ENCODE results near the gene ZMYND19. TPM values are rescaled to one million over a fixed set of nuclear protein-coding genes. Genes with fewer than 3 reads are reported as not detected.
A peak's percentile ranks its signal among the peaks of the same experiment; 100 is the strongest.

Gene ZMYND19
- total RNA-seq, 4 donors from 2014 or later, result 13.8 to 17.4 (median 15.8) TPM

- WGBS, 2 donors, result 20 to 26% methylated on average over 16 to 23 of the region's 58 CpGs
- TF ChIP-seq EP300 (IDR thresholded peaks at IDR 0.05) (no peak), POLR2A (IDR thresholded peaks at IDR 0.05) (no peak)
- TF ChIP-seq, protein P1, sequence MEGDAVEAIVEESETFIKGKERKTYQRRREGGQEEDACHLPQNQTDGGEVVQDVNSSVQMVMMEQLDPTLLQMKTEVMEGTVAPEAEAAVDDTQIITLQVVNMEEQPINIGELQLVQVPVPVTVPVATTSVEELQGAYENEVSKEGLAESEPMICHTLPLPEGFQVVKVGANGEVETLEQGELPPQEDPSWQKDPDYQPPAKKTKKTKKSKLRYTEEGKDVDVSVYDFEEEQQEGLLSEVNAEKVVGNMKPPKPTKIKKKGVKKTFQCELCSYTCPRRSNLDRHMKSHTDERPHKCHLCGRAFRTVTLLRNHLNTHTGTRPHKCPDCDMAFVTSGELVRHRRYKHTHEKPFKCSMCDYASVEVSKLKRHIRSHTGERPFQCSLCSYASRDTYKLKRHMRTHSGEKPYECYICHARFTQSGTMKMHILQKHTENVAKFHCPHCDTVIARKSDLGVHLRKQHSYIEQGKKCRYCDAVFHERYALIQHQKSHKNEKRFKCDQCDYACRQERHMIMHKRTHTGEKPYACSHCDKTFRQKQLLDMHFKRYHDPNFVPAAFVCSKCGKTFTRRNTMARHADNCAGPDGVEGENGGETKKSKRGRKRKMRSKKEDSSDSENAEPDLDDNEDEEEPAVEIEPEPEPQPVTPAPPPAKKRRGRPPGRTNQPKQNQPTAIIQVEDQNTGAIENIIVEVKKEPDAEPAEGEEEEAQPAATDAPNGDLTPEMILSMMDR (IDR thresholded peaks at IDR 0.05), result no peak
- no peak for DNase-seq (ENCODE audit: low spot score in 2 of 2)
- Histone ChIP-seq H3K9me3 (no peaks in the 10 kb centered on the region), H3K27me3 (no peaks in the 10 kb centered on the region), H3K4me3 (peak overlapping the region; percentile 55 to 93 (median 68)), H3K27ac (peak overlapping the region in 1 of 4 donors; percentile 76), H3K36me3 (peaks cover 0 to 40% (median 5%) of the 10 kb centered on the region in 3 donors), H3K4me1 (peaks cover 0 to 23% (median 14%) of the 10 kb centered on the region in 4 donors)
These were observed 730 bp downstream of the ZMYND19 start for GRCh38 chr9:137589441-137590122.

DNA sequence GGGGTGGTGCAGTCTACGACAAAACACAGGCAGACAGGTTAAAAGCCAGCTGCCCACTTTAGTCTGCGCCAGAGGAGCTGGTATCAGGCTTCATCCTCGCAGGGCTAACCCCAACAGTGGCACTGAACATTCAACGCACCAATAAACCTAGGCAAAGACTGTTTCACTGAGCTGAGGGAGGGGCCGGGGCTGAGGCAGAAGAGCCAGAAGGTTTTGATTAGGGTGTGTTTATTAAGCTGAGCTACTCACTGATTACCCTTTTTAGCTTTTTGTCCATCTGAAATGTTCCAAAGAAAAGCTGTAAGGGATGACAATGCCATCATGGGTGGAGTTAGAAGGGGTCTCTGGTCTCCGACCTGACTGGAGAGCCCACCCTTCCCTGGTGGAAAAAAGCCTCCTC, 1.4 kb downstream of the ZMYND19 start:
- DNase-seq (ENCODE audit: low spot score in 2 of 2), result no peak
- Histone ChIP-seq H3K4me1 (peaks cover 0 to 23% (median 14%) of the 10 kb centered on the region in 4 donors), H3K27ac (no peak overlapping the region), H3K4me3 (peak overlapping the region in 2 of 4 donors; percentile 76 to 93), H3K27me3 (no peaks in the 10 kb centered on the region), H3K9me3 (no peaks in the 10 kb centered on the region), H3K36me3 (peaks cover 0 to 47% (median 5%) of the 10 kb centered on the region in 3 donors)
- WGBS, 2 donors, result 84 to 87% methylated on average over 6 of the region's 6 CpGs
- TF ChIP-seq POLR2A (IDR thresholded peaks at IDR 0.05), result no peak
- TF ChIP-seq, protein P1 (IDR thresholded peaks at IDR 0.05), result no peak
- TF ChIP-seq EP300 (IDR thresholded peaks at IDR 0.05), result no peak

DNA sequence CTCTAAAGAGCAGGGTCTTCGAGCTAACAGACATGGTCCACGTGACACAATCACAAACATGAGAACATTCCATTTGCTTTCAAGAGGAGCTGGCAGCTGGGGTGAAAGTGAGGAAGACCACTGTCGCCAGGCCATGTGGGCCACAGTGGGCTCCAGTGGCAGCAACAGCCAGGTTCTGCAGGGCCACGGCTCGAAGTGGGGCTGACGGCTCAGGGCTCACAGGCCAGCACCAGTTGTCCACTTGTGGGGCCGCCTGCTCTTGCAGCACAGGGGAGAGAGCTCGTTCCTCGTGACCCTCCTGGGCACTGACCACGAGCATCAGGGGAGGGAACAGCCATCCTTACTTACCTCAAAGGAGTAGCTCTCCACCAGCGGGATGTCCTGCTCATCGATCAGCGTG, 2.0 kb downstream of the ZMYND19 start:
- H3K27ac ChIP-seq, result no peak overlapping the region
- H3K9me3 ChIP-seq, result no peaks in the 10 kb centered on the region
- no peaks in the 10 kb centered on the region for H3K27me3 ChIP-seq
- no peak for DNase-seq (ENCODE audit: low spot score in 2 of 2)
- H3K4me3 ChIP-seq, result no peak overlapping the region
- peaks cover 0 to 52% (median 5%) of the 10 kb centered on the region in 3 donors for H3K36me3 ChIP-seq
- peaks cover 0 to 23% (median 14%) of the 10 kb centered on the region in 4 donors for H3K4me1 ChIP-seq
- 87% methylated on average over 7 to 13 of the region's 13 CpGs for WGBS, 2 donors
- TF ChIP-seq EP300 (IDR thresholded peaks at IDR 0.05) (no peak), POLR2A (IDR thresholded peaks at IDR 0.05) (no peak)
- TF ChIP-seq, protein P1 (IDR thresholded peaks at IDR 0.05), result no peak

- no peak overlapping the region for H3K4me3 ChIP-seq
- H3K4me1 ChIP-seq, result peaks cover 0 to 23% (median 14%) of the 10 kb centered on the region in 4 donors
- peaks cover 0 to 67% (median 5%) of the 10 kb centered on the region in 3 donors for H3K36me3 ChIP-seq
- no peaks in the 10 kb centered on the region for H3K27me3 ChIP-seq
- no peaks in the 10 kb centered on the region for H3K9me3 ChIP-seq
- WGBS, 2 donors, result 96 to 97% methylated on average over 13 to 14 of the region's 14 CpGs
- no peak overlapping the region for H3K27ac ChIP-seq
- no peak for DNase-seq (ENCODE audit: low spot score in 2 of 2)
- TF ChIP-seq, protein P1 (IDR thresholded peaks at IDR 0.05), result no peak
- TF ChIP-seq EP300 (IDR thresholded peaks at IDR 0.05) (no peak), POLR2A (IDR thresholded peaks at IDR 0.05) (no peak)
These were observed 3.5 kb downstream of the ZMYND19 start for GRCh38 chr9:137586854-137587253.

- H3K9me3 ChIP-seq, result no peaks in the 10 kb centered on the region
- no peak overlapping the region for H3K4me3 ChIP-seq
- peaks cover 0 to 22% (median 2%) of the 10 kb centered on the region in 4 donors for H3K4me1 ChIP-seq
- TF ChIP-seq, protein P1 (IDR thresholded peaks at IDR 0.05), result no peak
- TF ChIP-seq EP300 (IDR thresholded peaks at IDR 0.05) (no peak), POLR2A (IDR thresholded peaks at IDR 0.05) (no peak)
- no peak overlapping the region for H3K27ac ChIP-seq
- H3K36me3 ChIP-seq, result peaks cover 0 to 83% (median 5%) of the 10 kb centered on the region in 3 donors
- no peak for DNase-seq (ENCODE audit: low spot score in 2 of 2)
- no peaks in the 10 kb centered on the region for H3K27me3 ChIP-seq
- 53 to 62% methylated on average over 8 of the region's 8 CpGs for WGBS, 2 donors
These were observed 6.4 kb downstream of the ZMYND19 start for GRCh38 chr9:137583957-137584356.
